SK-N-SH (cell line): ENCODE data around the gene DVL1. TPM values are rescaled to one million over a fixed set of nuclear protein-coding genes. Genes with fewer than 3 reads are reported as not detected.

ENCODE experiments used
- CTCF ChIA-PET: fragments of 300-600, 350-600 bp; formaldehyde crosslinking; extraction: SDS; loops from one replicate; lab custom pipeline; 2021; lab: Yijun Ruan, JAX
- POLR2A ChIA-PET: fragments of 350-600 bp; sonication (Branson Sonifier 250); formaldehyde crosslinking; extraction: SDS; loops from one replicate; lab custom pipeline; 2020; ENCODE audit warnings: antibody characterized with exemption, inconsistent platforms; lab: Yijun Ruan, JAX
- DNase-seq: peaks from one replicate; pipeline ENCODE4 v3.0.0; 2012
- H2AFZ ChIP-seq: fragments of 200-600 bp; sonication (generic); 2 replicates; pipeline ENCODE4 v1.8.1; 2016; ENCODE audit warnings: antibody characterized with exemption, mild to moderate bottlenecking, low read depth
- H3F3A ChIP-seq: fragments of 200-600 bp; sonication (generic); replicated peaks from 2 replicates; pipeline ENCODE3; 2016; ENCODE audit warnings: antibody characterized with exemption, mild to moderate bottlenecking; ENCODE audit not compliant: insufficient read depth
- H3K27ac ChIP-seq, 2 experiments: fragments of 200-500 bp in 1 of 2; fragments of 200-600 bp in 1 of 2; sonication (Bioruptor generic) in 1 of 2; sonication (generic), shearing (Covaris generic) in 1 of 2; 2 replicates each; pipeline versions ENCODE4 v1.5.1 to v1.6.1; 2014 to 2016; ENCODE audit warnings: low read depth in 2 of 2, inconsistent platforms in 1 of 2, low read length in 1 of 2, mild to moderate bottlenecking in 1 of 2, mixed read lengths in 1 of 2
- H3K27me3 ChIP-seq: fragments of 200-600 bp; sonication (generic), shearing (Covaris generic); 2 replicates; pipeline ENCODE4 v1.6.1; 2016; ENCODE audit warnings: mixed run types; ENCODE audit not compliant: insufficient read depth
- H3K36me3 ChIP-seq, 2 experiments: fragments of 200-500 bp in 1 of 2; fragments of 200-600 bp in 1 of 2; sonication (Bioruptor generic) in 1 of 2; sonication (generic) in 1 of 2; replicated peaks in 1 of 2; 2 replicates each; pipeline versions ENCODE3 to v1.5.1; 2014 to 2016; ENCODE audit warnings: low read length in 1 of 2, mild to moderate bottlenecking in 1 of 2; ENCODE audit not compliant: insufficient read depth in 2 of 2, control insufficient read depth in 1 of 2
- H3K4me1 ChIP-seq, 2 experiments: fragments of 200-500 bp in 1 of 2; fragments of 200-600 bp in 1 of 2; sonication (Bioruptor generic) in 1 of 2; sonication (generic), shearing (Covaris generic) in 1 of 2; 2 replicates each; pipeline versions ENCODE4 v1.5.1 to v1.6.1; 2014 to 2016; ENCODE audit warnings: low read depth in 1 of 2, low read length in 1 of 2, mixed run types in 1 of 2; ENCODE audit not compliant: insufficient read depth in 2 of 2, control insufficient read depth in 1 of 2
- H3K4me2 ChIP-seq: fragments of 200-600 bp; sonication (generic), shearing (Covaris generic); 2 replicates; pipeline ENCODE4 v1.6.1; 2017; ENCODE audit warnings: mixed run types
- H3K4me3 ChIP-seq, 2 experiments: fragments of 200-500 bp in 1 of 2; fragments of 200-600 bp in 1 of 2; sonication (Bioruptor generic) in 1 of 2; sonication (generic), shearing (Covaris generic) in 1 of 2; 2 replicates each; pipeline versions ENCODE4 v1.5.1 to v1.8.1; 2014 to 2016; ENCODE audit warnings: low read depth in 2 of 2, inconsistent platforms in 1 of 2, low read length in 1 of 2, mild to moderate bottlenecking in 1 of 2, mixed read lengths in 1 of 2, moderate library complexity in 1 of 2
- H3K79me2 ChIP-seq: fragments of 200-600 bp; sonication (generic); 2 replicates; pipeline ENCODE4 v1.8.1; 2017; ENCODE audit warnings: mild to moderate bottlenecking; ENCODE audit not compliant: insufficient read depth
- H3K9ac ChIP-seq: fragments of 200-600 bp; sonication (generic); 2 replicates; pipeline ENCODE4 v1.6.1; 2017; ENCODE audit warnings: mixed run types
- H3K9me2 ChIP-seq: fragments of 200-600 bp; sonication (generic); 2 replicates; pipeline ENCODE4 v1.6.1; 2017; ENCODE audit warnings: mixed run types
- H3K9me3 ChIP-seq: fragments of 200-600 bp; sonication (generic); 2 replicates; pipeline ENCODE4 v1.6.1; 2017; ENCODE audit warnings: mixed run types, mild to moderate bottlenecking, moderate library complexity
- H4K20me1 ChIP-seq: fragments of 200-600 bp; sonication (generic); 2 replicates; pipeline ENCODE4 v1.6.1; 2017; ENCODE audit warnings: mild to moderate bottlenecking, mixed run types; ENCODE audit not compliant: insufficient read depth
- CTCF ChIP-seq: fragments of 200-600 bp; sonication (generic); IDR thresholded peaks from 2 replicates; pipeline ENCODE4 v1.6.1; 2017; ENCODE audit warnings: antibody characterized with exemption, mild to moderate bottlenecking, moderate library complexity
- ELF1 ChIP-seq: IDR thresholded peaks from 2 replicates; pipeline ENCODE4 v1.4.0; 2012
- FOSL2 ChIP-seq: IDR thresholded peaks from 2 replicates; pipeline ENCODE4 v1.4.0; 2012; ENCODE audit warnings: low read depth, mild to moderate bottlenecking, moderate library complexity, borderline replicate concordance
- GABPA ChIP-seq: IDR thresholded peaks from 2 replicates; pipeline ENCODE4 v1.4.0; 2012; ENCODE audit warnings: low read depth, mild to moderate bottlenecking
- IRF3 ChIP-seq: fragments of 150-350 bp; IDR thresholded peaks from 2 replicates; pipeline ENCODE4 v1.6.1; 2016; ENCODE audit warnings: mild to moderate bottlenecking, low read depth, low read length
- NFIC ChIP-seq: IDR thresholded peaks from 2 replicates; pipeline ENCODE4 v1.4.0; 2012; ENCODE audit warnings: borderline replicate concordance
- PBX3 ChIP-seq: IDR thresholded peaks from 2 replicates; pipeline ENCODE4; 2012
- POLR2AphosphoS5 ChIP-seq: IDR thresholded peaks from 2 replicates; pipeline ENCODE4 v1.6.1; 2012; ENCODE audit warnings: low read depth, low read length
- REST ChIP-seq: IDR thresholded peaks from 2 replicates; pipeline ENCODE4 v1.6.1; 2012; ENCODE audit warnings: mild to moderate bottlenecking, low read depth, low read length, moderate library complexity
- TAF1 ChIP-seq: IDR thresholded peaks from 2 replicates; pipeline ENCODE4 v1.6.1; 2012; ENCODE audit warnings: low read depth, mild to moderate bottlenecking, low read length, moderate library complexity, borderline replicate concordance
- WGBS: methylation state at CpG from one replicate; pipeline ENCODE4 v1.1.6; 2017; ENCODE audit warnings: low lambda C conversion rate; 5-methylcytosine and 5-hydroxymethylcytosine counted together
- polyA plus RNA-seq, 3 experiments: library from polyadenylated mRNA; depleted of rRNA; stranded (reverse); fragments of >200 nt; gene quantifications; 2 replicates each; pipeline ENCODE4 v1.2.3, GENCODE V29; 2012

DVL1 gene
- polyA plus RNA-seq, 1 of the 3 experiments (the other 2 are of a cell fraction) = 32.0 TPM

- TF ChIP-seq REST = no peak
- no peak for TF ChIP-seq GABPA
- no peak for TF ChIP-seq TAF1
- TF ChIP-seq NFIC = no peak
- TF ChIP-seq CTCF = no peak
- TF ChIP-seq ELF1 = no peak
Observed at GRCh38 chr1:1380860-1381259, 31.6 kb upstream of the DVL1 start (continued).

- DNase-seq = no peak
- H3K36me3 ChIP-seq = peaks cover 0 to 8% of the 10 kb centered on the region in 2 experiments
- peaks cover 28% of the 10 kb centered on the region for H3K79me2 ChIP-seq
- H3K9me2 ChIP-seq = no peaks in the 10 kb centered on the region
- H3K4me3 ChIP-seq = no peak overlapping the region
- no peak overlapping the region for H2AFZ ChIP-seq
- H3F3A ChIP-seq = peaks cover 13% of the 10 kb centered on the region
- no peaks in the 10 kb centered on the region for H3K9me3 ChIP-seq
- no peaks in the 10 kb centered on the region for H4K20me1 ChIP-seq
- H3K4me1 ChIP-seq = peaks cover 0 to 21% of the 10 kb centered on the region in 2 experiments; a peak in 1 of 4 replicates
- ChIA-PET POLR2A (no interaction called here), CTCF (interaction anchor here (0.6 to 1.5 kb wide), 5 partner anchors 15 to 127 kb away, joined by 3 to 5 read pairs (median 3); no protein-coding TSS in a partner anchor)
- WGBS = 93% methylated on average over 16 of the region's 16 CpGs
- no peak overlapping the region for H3K9ac ChIP-seq
- no peak overlapping the region for H3K4me2 ChIP-seq
- H3K27me3 ChIP-seq = no peaks in the 10 kb centered on the region
- TF ChIP-seq IRF3 (no peak), POLR2AphosphoS5 (no peak), PBX3 (no peak), FOSL2 (no peak), GABPA (no peak), REST (no peak)
- H3K27ac ChIP-seq = no peak overlapping the region
Observed at GRCh38 chr1:1377540-1378205, 28.5 kb upstream of the DVL1 start.
